22Rv1 (cell line): ENCODE measurements around the gene SNRNP48.

Source experiments
- H3K27ac ChIP-seq: fragments of 450-650 bp; 2 replicates; pipeline ENCODE4 v1.5.1; 2017
- ZFX ChIP-seq: fragments of 450-650 bp; IDR thresholded peaks from 2 replicates; pipeline ENCODE4 v1.6.1; 2017; ENCODE audit warnings: antibody characterized with exemption, borderline replicate concordance
- TF ChIP-seq, protein P1 (sequence below): fragments of 450-650 bp; IDR thresholded peaks from 2 replicates; pipeline ENCODE4 v1.5.1; 2017; ENCODE audit warnings: mild to moderate bottlenecking

Gene SNRNP48

DNA sequence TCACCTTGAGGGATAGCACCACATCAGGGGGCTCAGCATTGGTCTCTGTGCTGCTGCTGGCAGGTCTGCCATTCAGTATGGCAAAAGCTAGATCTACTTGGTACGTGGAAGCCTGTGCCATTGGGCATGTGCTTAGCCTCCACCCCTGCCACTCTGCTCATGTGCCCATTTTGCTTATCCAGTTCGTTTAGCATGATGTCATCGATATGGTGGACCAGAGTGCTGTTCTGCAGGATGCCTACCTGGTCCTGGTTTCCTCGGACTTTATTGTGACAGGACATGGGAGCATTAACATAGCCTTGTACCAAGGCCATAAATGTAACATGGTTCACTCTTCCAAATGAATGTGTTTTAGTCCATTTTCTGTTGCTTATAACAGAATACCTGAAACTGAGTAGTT lies 68.5 kb downstream of the SNRNP48 start:
- TF ChIP-seq, protein P1, sequence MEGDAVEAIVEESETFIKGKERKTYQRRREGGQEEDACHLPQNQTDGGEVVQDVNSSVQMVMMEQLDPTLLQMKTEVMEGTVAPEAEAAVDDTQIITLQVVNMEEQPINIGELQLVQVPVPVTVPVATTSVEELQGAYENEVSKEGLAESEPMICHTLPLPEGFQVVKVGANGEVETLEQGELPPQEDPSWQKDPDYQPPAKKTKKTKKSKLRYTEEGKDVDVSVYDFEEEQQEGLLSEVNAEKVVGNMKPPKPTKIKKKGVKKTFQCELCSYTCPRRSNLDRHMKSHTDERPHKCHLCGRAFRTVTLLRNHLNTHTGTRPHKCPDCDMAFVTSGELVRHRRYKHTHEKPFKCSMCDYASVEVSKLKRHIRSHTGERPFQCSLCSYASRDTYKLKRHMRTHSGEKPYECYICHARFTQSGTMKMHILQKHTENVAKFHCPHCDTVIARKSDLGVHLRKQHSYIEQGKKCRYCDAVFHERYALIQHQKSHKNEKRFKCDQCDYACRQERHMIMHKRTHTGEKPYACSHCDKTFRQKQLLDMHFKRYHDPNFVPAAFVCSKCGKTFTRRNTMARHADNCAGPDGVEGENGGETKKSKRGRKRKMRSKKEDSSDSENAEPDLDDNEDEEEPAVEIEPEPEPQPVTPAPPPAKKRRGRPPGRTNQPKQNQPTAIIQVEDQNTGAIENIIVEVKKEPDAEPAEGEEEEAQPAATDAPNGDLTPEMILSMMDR = no peak
- no peak for TF ChIP-seq ZFX

DNA sequence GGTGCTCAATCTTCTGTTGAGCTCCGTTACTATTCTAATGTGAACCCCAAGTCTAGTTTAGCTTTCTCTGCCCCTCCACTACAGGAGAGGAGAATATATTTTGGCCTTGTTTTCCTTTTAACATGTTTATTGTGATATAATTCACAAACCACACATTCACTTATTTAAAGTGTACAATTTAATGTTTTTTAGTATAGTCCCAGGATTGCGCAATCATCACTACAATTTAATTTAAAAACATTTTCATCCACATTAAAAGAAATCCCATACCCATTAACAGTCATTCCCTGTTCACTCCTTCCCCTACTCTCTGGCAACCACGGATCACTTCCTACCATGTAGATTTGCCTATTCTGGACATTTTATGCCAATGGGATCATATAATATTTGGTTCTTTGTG lies 71.4 kb downstream of the SNRNP48 start:
- no peak overlapping the region for H3K27ac ChIP-seq
- no peak for TF ChIP-seq ZFX
- TF ChIP-seq, protein P1 = no peak

More for the DNA sequence above, 68.5 kb downstream of the SNRNP48 start:
- no peak overlapping the region for H3K27ac ChIP-seq
